ENCODE results near the gene HDAC1. TPM values are rescaled to one million over a fixed set of nuclear protein-coding genes. Genes with fewer than 3 reads are reported as not detected.

The HDAC1 gene
- total and polyA plus RNA-seq, 2 of the 4 experiments (the other 2 are of a cell fraction): 95.5 to 139 TPM

GRCh38 chr1:32303358-32303757 is 11.5 kb downstream of the HDAC1 start:
- Histone ChIP-seq H3K79me1 (ENCODE audit: low read depth in 1 of 2, low read length in 2 of 2) (peaks cover 38 to 68% of the 10 kb centered on the region in 2 experiments), H2BK120ac (ENCODE audit: low read depth, low read length) (no peak overlapping the region), H3K27ac (ENCODE audit: insufficient read depth, low read length) (no peak overlapping the region), H3K9ac (ENCODE audit: low read depth, low read length) (no peak overlapping the region), H3K18ac (ENCODE audit: low read depth, low read length) (no peak overlapping the region), H3K23ac (ENCODE audit: low read depth, low read length) (no peak overlapping the region), H3K4me2 (ENCODE audit: low read depth, low read length) (no peak overlapping the region), H2BK15ac (ENCODE audit: low read depth, low read length) (no peak overlapping the region), H2AK9ac (replicated peaks; ENCODE audit: low read depth, low read length, poor library complexity) (no peak overlapping the region), H3K4ac (ENCODE audit: low read depth, low read length) (no peak overlapping the region), H3K9me1 (ENCODE audit: insufficient read depth, low read length) (peaks cover 6% of the 10 kb centered on the region; the same call in 1 of the 2 replicates), H3K9me3 (ENCODE audit: control insufficient read depth, insufficient read depth, low read length) (no peaks in the 10 kb centered on the region; the same call in 1 of the 2 replicates), H4K8ac (ENCODE audit: low read depth in 2 of 2, low read length in 2 of 2) (no peak overlapping the region), H3K36me3 (ENCODE audit: control insufficient read depth, insufficient read depth, low read length) (peaks cover 27% of the 10 kb centered on the region), H4K20me1 (ENCODE audit: insufficient read depth, low read length) (peaks cover 20% of the 10 kb centered on the region; the same call in 1 of the 2 replicates), H4K5ac (ENCODE audit: low read depth, low read length) (no peak overlapping the region), H2AK5ac (ENCODE audit: low read depth, low read length) (no peak overlapping the region), H4K91ac (ENCODE audit: insufficient read depth, low read depth, low read length) (no peak overlapping the region), H2BK5ac (ENCODE audit: low read depth, low read length, poor library complexity, severe bottlenecking) (no peak overlapping the region), H3K4me3 (ENCODE audit: insufficient read depth, low read depth, low read length) (no peak overlapping the region), H3K14ac (replicated peaks; ENCODE audit: low read depth, low read length) (no peak overlapping the region), H3K27me3 (ENCODE audit: control insufficient read depth, insufficient read depth, low read length) (no peaks in the 10 kb centered on the region), H3K56ac (ENCODE audit: extremely low read depth, insufficient read depth, low read length) (no peak overlapping the region), H3K4me1 (ENCODE audit: control insufficient read depth, insufficient read depth, low read length) (peaks cover 3% of the 10 kb centered on the region; the same call in 1 of the 2 replicates), H2AFZ (replicated peaks; ENCODE audit: low read length, poor library complexity) (no peak overlapping the region), H2BK20ac (ENCODE audit: low read depth, low read length) (no peak overlapping the region)
- dilution Hi-C loops (cut with HindIII; ENCODE audit: low sequenced_read_pairs, unreplicated experiment) (no loop called here), intact Hi-C loops (cut with micrococcal nuclease) (no loop called here), in situ Hi-C loops (cut with MboI; ENCODE audit: low sequenced_read_pairs) (no loop called here)
- no peak for TF ChIP-seq MXI1 (IDR thresholded peaks at IDR 0.05; ENCODE audit: borderline replicate concordance, low read depth, low read length)
- no peak for TF ChIP-seq FOS (IDR thresholded peaks at IDR 0.05; ENCODE audit: low read depth, low read length)
- no peak for TF ChIP-seq CEBPB (IDR thresholded peaks at IDR 0.05; ENCODE audit: low read depth, low read length)
- no peak for TF ChIP-seq RCOR1 (IDR thresholded peaks at IDR 0.05; ENCODE audit: insufficient replicate concordance, low read length)
- TF ChIP-seq RAD21 (IDR thresholded peaks at IDR 0.05; ENCODE audit: low read length): no peak
- no peak for TF ChIP-seq RFX5 (IDR thresholded peaks at IDR 0.05; ENCODE audit: low read depth, low read length)
- TF ChIP-seq POLR2A (IDR thresholded peaks at IDR 0.05; ENCODE audit: low read depth, low read length): no peak
- TF ChIP-seq NFE2L2 (IDR thresholded peaks at IDR 0.05; ENCODE audit: low read depth, low read length): no peak
- TF ChIP-seq MAZ (IDR thresholded peaks at IDR 0.05; ENCODE audit: borderline replicate concordance, low read depth, low read length): no peak
- no peak for TF ChIP-seq ELK1 (IDR thresholded peaks at IDR 0.05; ENCODE audit: borderline replicate concordance, low read depth, low read length)
- TF ChIP-seq SMC3 (IDR thresholded peaks at IDR 0.05; ENCODE audit: low read depth, low read length): no peak
- no peak for TF ChIP-seq BHLHE40 (IDR thresholded peaks at IDR 0.05; ENCODE audit: low read depth, low read length)
- ChIA-PET CTCF (no interaction called here), POLR2A (ENCODE audit: unreplicated experiment) (interaction anchor here (0.5 kb wide), 1 partner anchor 103 kb away, joined by 3 read pairs; the partner anchor contains the start of gene CCDC28B)
- no TSS peak for BruUV-seq (replicated peaks)
- DNase-seq: no peak
- no CpG with 5 or more reads among the region's 3 CpGs for WGBS, 2 experiments (ENCODE audit: extremely low coverage in 2 of 2, insufficient read length in 1 of 2)
- no peak for ATAC-seq (ENCODE audit: low read depth)

All from IMR-90 (cell line).